Dermis microvascular lymphatic vessel endothelial cell (primary cell): Measurements from ENCODE around the gene CTCFL. TPM values are rescaled to one million over a fixed set of nuclear protein-coding genes. Genes with fewer than 3 reads are reported as not detected.

ENCODE experiments used
- DNase-seq, 2 donors: peaks; one replicate each; pipeline versions ENCODE4 v3.0.0 to v3.0.0-alpha.2; 2010; ENCODE audit warnings: low read depth in 2 of 2
- total RNA-seq: library from RNA; depleted of rRNA; stranded (reverse); fragments of >200 nt; gene quantifications from 2 replicates; pipeline ENCODE4 v1.2.1, GENCODE V29; 2014

Gene CTCFL
- total RNA-seq, 1 donor from 2014 or later = not detected

DNA sequence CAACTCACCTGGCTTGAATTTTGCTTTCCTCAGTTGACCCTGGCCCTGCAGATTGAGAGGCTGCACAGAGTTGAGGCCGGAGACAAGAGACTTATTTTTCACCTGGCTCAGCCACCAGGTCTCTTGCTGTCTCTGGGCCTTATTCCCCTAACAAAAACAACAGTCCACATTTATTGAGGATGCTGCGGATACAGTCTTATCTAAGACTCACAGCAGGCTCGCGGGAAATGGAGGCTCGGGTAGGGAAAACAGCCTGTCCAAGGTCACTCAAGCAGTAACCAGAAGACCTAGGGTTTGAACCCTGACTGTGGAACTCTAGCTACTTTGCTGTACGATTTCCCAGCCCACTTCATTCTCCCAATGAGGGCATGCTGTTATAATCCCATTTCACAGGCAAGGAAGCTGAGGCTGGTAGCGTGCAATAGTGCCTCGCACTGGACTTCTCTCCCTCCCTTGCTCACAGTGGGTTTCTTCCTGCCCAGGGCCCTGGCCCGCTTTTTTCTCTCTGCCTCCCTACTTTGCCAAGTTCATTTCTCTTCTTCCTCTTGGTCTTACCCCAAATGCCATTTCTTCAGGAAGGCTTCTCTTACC lies 76.1 kb downstream of the CTCFL start:
- DNase-seq = no peak

Other genes with a start within 250 kb of the CTCFL start
- gene SPO11, start 195.3 kb downstream of the CTCFL start, total RNA-seq = not detected in 2 replicates
- 17.2 and 22.6 TPM in 2 replicates for gene RAE1, start 173.9 kb downstream of the CTCFL start, total RNA-seq
- gene RBM38, start 133.7 kb downstream of the CTCFL start, total RNA-seq = 13.9 and 16.7 TPM in 2 replicates
- gene PCK1, start 36.0 kb upstream of the CTCFL start, total RNA-seq = not detected in 2 replicates
- not detected in 2 replicates for gene ZBP1, start 95.3 kb upstream of the CTCFL start, total RNA-seq
- gene PMEPA1, start 184.9 kb upstream of the CTCFL start, total RNA-seq = 0.51 and 1.1 TPM in 2 replicates